Activated CD4-positive, alpha-beta T cell treated with anti-CD3 and anti-CD28 coated beads for 1 hour (primary cell): ENCODE results near the gene ARMS2.

Experiments used
- DNase-seq: peaks from one replicate; pipeline ENCODE4 v3.0.0-alpha.2; 2020

ARMS2 gene

GRCh38 chr10:122454603-122455080 is at the start of gene ARMS2:
Gene ARMS2, plus strand, starts transcription at chr10:122454653. Its CDS starts 75 bp downstream, at chr10:122454728.
- no peak for DNase-seq

- DNase-seq, result peak; percentile 26
Measured at GRCh38 chr10:122407375-122408125, 46.9 kb upstream of the ARMS2 start.

- no peak for DNase-seq
Measured at GRCh38 chr10:122413327-122413726, 41.1 kb upstream of the ARMS2 start.

- DNase-seq, result no peak
Measured at GRCh38 chr10:122417667-122418066, 36.8 kb upstream of the ARMS2 start.

GRCh38 chr10:122419016-122419415 is 35.4 kb upstream of the ARMS2 start:
- DNase-seq, result no peak

- no peak for DNase-seq
Measured at GRCh38 chr10:122419876-122420623, 34.4 kb upstream of the ARMS2 start.

- no peak for DNase-seq
Measured at GRCh38 chr10:122420624-122421007, 33.8 kb upstream of the ARMS2 start.

- DNase-seq, result no peak
Measured at GRCh38 chr10:122421054-122421625, 33.3 kb upstream of the ARMS2 start.

- no peak for DNase-seq
Measured at GRCh38 chr10:122421742-122422141, 32.7 kb upstream of the ARMS2 start.

GRCh38 chr10:122422266-122422989 is 32.0 kb upstream of the ARMS2 start:
- no peak for DNase-seq

GRCh38 chr10:122424059-122424458 is 30.4 kb upstream of the ARMS2 start:
- DNase-seq, result no peak

- no peak for DNase-seq
Measured at GRCh38 chr10:122426829-122427228, 27.6 kb upstream of the ARMS2 start.

GRCh38 chr10:122427280-122427679 is 27.2 kb upstream of the ARMS2 start:
- DNase-seq, result no peak

GRCh38 chr10:122435212-122435827 is 19.1 kb upstream of the ARMS2 start:
- DNase-seq, result no peak

GRCh38 chr10:122441961-122442360 is 12.5 kb upstream of the ARMS2 start:
- DNase-seq, result no peak

- DNase-seq, result no peak
Measured at GRCh38 chr10:122445469-122445868, 9.0 kb upstream of the ARMS2 start.

- DNase-seq, result no peak
Measured at GRCh38 chr10:122445904-122446303, 8.5 kb upstream of the ARMS2 start.

- no peak for DNase-seq
Measured at GRCh38 chr10:122446668-122447423, 7.6 kb upstream of the ARMS2 start.

GRCh38 chr10:122448600-122448999 is 5.9 kb upstream of the ARMS2 start:
- DNase-seq, result no peak

GRCh38 chr10:122449153-122449552 is 5.3 kb upstream of the ARMS2 start:
- no peak for DNase-seq

GRCh38 chr10:122450353-122450990 is 4.0 kb upstream of the ARMS2 start:
- DNase-seq, result no peak
